T1000 (cell line): ENCODE results near the gene BCL6B.
"Not testable (repeated sequence)": the region's sequence is repeated elsewhere in the genome, so short reads cannot be mapped to it uniquely, and the experiment has no call there.

ENCODE experiments used
- DNase-seq: peaks from one replicate; lab custom pipeline; 2025; ENCODE audit warnings: mixed read lengths; lab: John Stamatoyannopoulos, UW

Gene BCL6B

GRCh38 chr17:7029096-7029495 lies 6.2 kb downstream of the BCL6B start:
- no peak for DNase-seq

- no peak for DNase-seq
These were observed 6.8 kb downstream of the BCL6B start for GRCh38 chr17:7029659-7030058.

GRCh38 chr17:7034955-7035590 lies 12.2 kb downstream of the BCL6B start:
- no peak for DNase-seq

GRCh38 chr17:7035591-7036368 lies 12.9 kb downstream of the BCL6B start, which contains the start of gene SLC16A13:
SLC16A13 (plus strand) TSS chr17:7036015; CDS start chr17:7036383, 368 bp downstream.
- peak; percentile 93 for DNase-seq

GRCh38 chr17:7038025-7038862 lies 15.4 kb downstream of the BCL6B start:
- DNase-seq = no peak

GRCh38 chr17:7039832-7040231 lies 17.0 kb downstream of the BCL6B start:
- no peak for DNase-seq

- DNase-seq = no peak
These were observed 19.0 kb downstream of the BCL6B start for GRCh38 chr17:7041607-7042500.

GRCh38 chr17:7042501-7043181 lies 19.8 kb downstream of the BCL6B start:
- DNase-seq = no peak

GRCh38 chr17:7043182-7043496 lies 20.3 kb downstream of the BCL6B start:
- DNase-seq = no peak

- no peak for DNase-seq
These were observed 20.8 kb downstream of the BCL6B start, which contains the start of gene SLC16A11 for GRCh38 chr17:7043497-7044198. SLC16A11 (minus strand) TSS chr17:7044092; CDS start chr17:7043513, 579 bp downstream.

- peak; percentile 23 for DNase-seq
These were observed 22.8 kb downstream of the BCL6B start for GRCh38 chr17:7045492-7046126.

GRCh38 chr17:7046127-7046724 lies 23.4 kb downstream of the BCL6B start:
- no peak for DNase-seq

- not testable (repeated sequence) for DNase-seq
These were observed 24.0 kb downstream of the BCL6B start for GRCh38 chr17:7046725-7047397.

- DNase-seq = no peak
These were observed 24.7 kb downstream of the BCL6B start for GRCh38 chr17:7047566-7047965.

- no peak for DNase-seq
These were observed 26.1 kb downstream of the BCL6B start for GRCh38 chr17:7048968-7049367.

GRCh38 chr17:7050583-7050982 lies 27.7 kb downstream of the BCL6B start:
- DNase-seq = not testable (repeated sequence)

GRCh38 chr17:7056386-7056785 lies 33.5 kb downstream of the BCL6B start:
- no peak for DNase-seq

- no peak for DNase-seq
These were observed 36.1 kb downstream of the BCL6B start for GRCh38 chr17:7058831-7059447.
